ENCODE results near the gene CD3G.
A peak's percentile ranks its signal among the peaks of the same experiment; 100 is the strongest.
"Not testable (repeated sequence)": the region's sequence is repeated elsewhere in the genome, so short reads cannot be mapped to it uniquely, and the experiment has no call there.

CD3G gene

GRCh38 chr11:118343981-118344515, at the start of gene CD3G:
Gene CD3G (plus strand): TSS chr11:118344344. CDS start chr11:118344424, 80 bp downstream.
- DNase-seq, result peak; percentile 89

- no peak for DNase-seq
These were observed 48.9 kb upstream of the CD3G start for GRCh38 chr11:118295199-118295598.

- peak; percentile 59 for DNase-seq
These were observed 48.2 kb upstream of the CD3G start for GRCh38 chr11:118295815-118296454.

GRCh38 chr11:118301600-118302195, 42.4 kb upstream of the CD3G start:
- no peak for DNase-seq

- DNase-seq, result no peak
These were observed 39.9 kb upstream of the CD3G start for GRCh38 chr11:118304227-118304567.

- peak; percentile 87 for DNase-seq
These were observed 39.4 kb upstream of the CD3G start, which contains the start of gene CD3E for GRCh38 chr11:118304568-118305248. Gene CD3E (plus strand): TSS chr11:118304730. CDS start chr11:118304953, 223 bp downstream.

GRCh38 chr11:118305726-118306125, 38.4 kb upstream of the CD3G start:
- peak; percentile 63 for DNase-seq

GRCh38 chr11:118306556-118306955, 37.6 kb upstream of the CD3G start:
- peak; percentile 70 for DNase-seq

- not testable (repeated sequence) for DNase-seq
These were observed 35.1 kb upstream of the CD3G start for GRCh38 chr11:118308995-118309528.

GRCh38 chr11:118310271-118310670, 33.9 kb upstream of the CD3G start:
- no peak for DNase-seq

GRCh38 chr11:118310781-118311485, 33.2 kb upstream of the CD3G start:
- DNase-seq, result no peak

- no peak for DNase-seq
These were observed 32.6 kb upstream of the CD3G start for GRCh38 chr11:118311518-118311917.

GRCh38 chr11:118312328-118312727, 31.8 kb upstream of the CD3G start:
- no peak for DNase-seq

- no peak for DNase-seq
These were observed 30.9 kb upstream of the CD3G start for GRCh38 chr11:118313242-118313641.

GRCh38 chr11:118314988-118315411, 29.1 kb upstream of the CD3G start:
- DNase-seq, result no peak

- no peak for DNase-seq
These were observed 26.0 kb upstream of the CD3G start for GRCh38 chr11:118318124-118318523.

- no peak for DNase-seq
These were observed 25.4 kb upstream of the CD3G start for GRCh38 chr11:118318581-118319336.

- no peak for DNase-seq
These were observed 24.8 kb upstream of the CD3G start for GRCh38 chr11:118319337-118319707.

GRCh38 chr11:118320515-118320914, 23.6 kb upstream of the CD3G start:
- DNase-seq, result no peak

GRCh38 chr11:118321386-118322082, 22.6 kb upstream of the CD3G start:
- no peak for DNase-seq

GRCh38 chr11:118322721-118323120, 21.4 kb upstream of the CD3G start:
- no peak for DNase-seq

GRCh38 chr11:118325283-118325682, 18.9 kb upstream of the CD3G start:
- no peak for DNase-seq

All from activated CD4-positive, alpha-beta T cell treated with anti-CD3 and anti-CD28 coated beads, Interleukin-10, Interleukin-2, amounts not matched to agents 100 ng/mL and 50 ng/mL, durations not matched to agents 16 hours and 8 hours (primary cell).